K562 (cell line): ENCODE measurements around the gene NFIB. TPM values are rescaled to one million over a fixed set of nuclear protein-coding genes. Genes with fewer than 3 reads are reported as not detected.

Source experiments
- AFF1 ChIP-seq, 2 experiments: fragments of 450-650 bp; IDR thresholded peaks; 2 replicates each; pipeline ENCODE4 v1.6.1; 2018; ENCODE audit warnings: mild to moderate bottlenecking in 2 of 2, low read depth in 1 of 2; ENCODE audit not compliant: partially characterized antibody in 2 of 2
- GTF2E2 ChIP-seq: fragments of 200-800 bp; sonication (Bioruptor generic); IDR thresholded peaks from 2 replicates; pipeline ENCODE4 v1.6.1; 2016; ENCODE audit warnings: missing genetic modification characterization, missing compliant biosample characterization
- SMARCB1 ChIP-seq: IDR thresholded peaks from 2 replicates; pipeline ENCODE4 v1.6.1; 2011; ENCODE audit warnings: improper control_type of control experiment, low read depth; ENCODE audit not compliant: insufficient read length
- TEAD4 ChIP-seq, 2 experiments: sonication (generic) in 1 of 2; formaldehyde crosslinking in 1 of 2; IDR thresholded peaks; 2 replicates each; pipeline versions ENCODE4 v1.6.1 to v1.8.0; 2012 to 2022; ENCODE audit warnings: borderline replicate concordance in 1 of 2, inconsistent platforms in 1 of 2, low read length in 1 of 2, mild to moderate bottlenecking in 1 of 2, missing genetic modification reagents in 1 of 2
- ZC3H11A ChIP-seq: IDR thresholded peaks from 2 replicates; pipeline ENCODE4 v1.6.1; 2012; ENCODE audit warnings: low read depth, low read length, improper control_type of control experiment
- ZNF766 ChIP-seq: fragments of 200-800 bp; sonication (Bioruptor generic); conservative IDR thresholded peaks from 2 replicates; pipeline ENCODE4 v1.6.1; 2016; ENCODE audit warnings: missing genetic modification characterization, missing compliant biosample characterization
- polyA plus RNA-seq, 8 experiments: library from polyadenylated mRNA; depleted of rRNA in 4 of 8; stranded (reverse) in 5 of 8; unstranded in 3 of 8; fragments of >200 nt; fragmentation: Nextera tagmentation in 2 of 8; fragmentation: Illumina TruSeq in 1 of 8; extraction: Ambion mirVana in 2 of 8; extraction: Trizol in 1 of 8; gene quantifications; 2 replicates each; pipeline versions ENCODE4 v1.2.1 to v1.2.3, GENCODE V29; 2011 to 2014; ENCODE audit warnings: inconsistent platforms in 1 of 8, missing spikeins in 1 of 8
- total RNA-seq, 7 experiments: library from RNA; depleted of rRNA in 6 of 7; stranded (reverse); fragments of >200 nt in 6 of 7; fragmentation: Illumina TruSeq in 2 of 7; extraction: Trizol in 2 of 7; gene quantifications; 2 replicates each; pipeline versions ENCODE4 v1.2.1 to v1.2.3, GENCODE V29; 2011 to 2021; ENCODE audit warnings: low replicate concordance in 1 of 7
- TF ChIP-seq, protein P1 (sequence below): IDR thresholded peaks from 2 replicates; pipeline ENCODE4 v1.6.1; 2011; ENCODE audit not compliant: insufficient read length; ENCODE audit errors: extremely low read depth

The NFIB gene
- total and polyA plus RNA-seq, 9 of the 15 experiments (the other 6 are each of a cell fraction or from before 2014, with no cell fraction given) = 1.2 to 3.3 (median 1.9) TPM

DNA sequence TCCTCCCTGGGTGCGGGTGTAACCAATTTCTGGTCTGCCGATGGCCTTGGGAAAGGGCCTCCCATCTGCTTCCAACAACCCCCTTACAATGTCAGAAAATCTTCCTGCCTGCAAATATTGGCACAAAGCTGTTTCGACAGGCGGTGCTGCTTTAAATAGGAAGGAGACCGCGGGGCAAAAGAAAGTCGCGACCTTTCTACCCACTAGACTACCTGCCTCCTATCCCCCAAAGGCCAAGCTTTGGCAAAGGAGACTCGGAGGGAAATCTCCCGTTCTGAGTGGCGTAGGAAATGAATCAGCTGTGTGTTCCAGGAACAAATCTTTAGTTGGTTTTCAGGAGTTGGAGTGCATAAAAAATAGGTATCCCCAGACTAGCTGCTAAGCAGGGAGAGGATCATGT lies 36.8 kb upstream of the NFIB start (continued):
- TF ChIP-seq AFF1 (IDR thresholded peaks at IDR 0.05; ENCODE audit: low read depth in 1 of 2, partially characterized antibody in 2 of 2) (no peak), ZC3H11A (no peak), ZNF766 (no peak), TEAD4 (IDR thresholded peaks at IDR 0.05; ENCODE audit: low read length) (no peak), TEAD4 (CRISPR knock-in tag; IDR thresholded peaks at IDR 0.05; ENCODE audit: borderline replicate concordance) (no peak), GTF2E2 (tag) (no peak), SMARCB1 (no peak)
- TF ChIP-seq, protein P1, sequence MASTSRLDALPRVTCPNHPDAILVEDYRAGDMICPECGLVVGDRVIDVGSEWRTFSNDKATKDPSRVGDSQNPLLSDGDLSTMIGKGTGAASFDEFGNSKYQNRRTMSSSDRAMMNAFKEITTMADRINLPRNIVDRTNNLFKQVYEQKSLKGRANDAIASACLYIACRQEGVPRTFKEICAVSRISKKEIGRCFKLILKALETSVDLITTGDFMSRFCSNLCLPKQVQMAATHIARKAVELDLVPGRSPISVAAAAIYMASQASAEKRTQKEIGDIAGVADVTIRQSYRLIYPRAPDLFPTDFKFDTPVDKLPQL = no peak
